ENCODE results near the gene MYEOV. TPM values are rescaled to one million over a fixed set of nuclear protein-coding genes. Genes with fewer than 3 reads are reported as not detected.

MYEOV gene
- polyA plus RNA-seq, 1 donor (not counting 4 experiments of a cell fraction or from before 2014, with no cell fraction given) = 1.4 TPM

DNA sequence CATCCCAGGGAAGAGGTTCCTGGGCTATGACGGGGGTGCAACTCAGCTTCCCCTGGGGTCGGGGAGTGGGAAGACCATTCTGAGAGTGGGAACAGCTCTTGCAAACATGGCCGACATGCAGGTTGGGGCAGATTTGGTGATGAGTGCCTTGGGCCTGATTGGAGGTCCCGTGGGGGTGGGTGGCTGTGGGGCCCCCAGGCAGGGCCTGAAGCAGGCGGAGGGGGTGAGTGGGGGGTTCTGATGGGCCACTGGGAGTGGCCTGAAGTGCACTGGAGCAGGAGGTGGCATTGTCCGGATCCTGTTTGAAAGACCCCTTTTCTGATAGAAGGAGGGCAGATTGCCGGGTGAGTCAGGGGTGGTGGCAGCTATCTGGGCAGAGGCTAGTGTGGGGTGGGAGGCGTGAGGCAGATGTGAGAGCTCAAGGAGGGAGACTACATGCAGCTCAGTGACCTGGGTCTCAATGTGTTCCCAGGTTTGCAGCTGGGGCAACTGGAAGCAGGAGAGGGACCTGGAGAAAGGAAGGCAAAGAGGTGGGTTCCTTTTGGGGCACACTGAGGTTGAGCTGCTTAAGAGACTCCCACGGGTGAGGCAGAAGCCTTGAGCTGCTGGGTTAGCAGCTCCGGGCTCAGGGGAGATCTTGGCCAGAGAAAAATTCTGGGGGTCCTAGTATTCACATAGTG lies 15.1 kb downstream of the MYEOV start:
- no peaks in the 10 kb centered on the region for H4K20me1 ChIP-seq (ENCODE audit: control insufficient read depth, extremely low read depth, insufficient read depth, low read length)
- no peak overlapping the region for H3K27ac ChIP-seq (ENCODE audit: control insufficient read depth, insufficient read depth, low read length)
- no peak for FAIRE-seq
- no peak overlapping the region for H3K4me3 ChIP-seq (ENCODE audit: control insufficient read depth in 2 of 3, extremely low read depth in 1 of 3, insufficient read depth in 2 of 3, low read depth in 1 of 3, low read length in 3 of 3)
- no peak for DNase-seq (ENCODE audit: low read depth, low spot score)
- no peak overlapping the region for H2AFZ ChIP-seq (ENCODE audit: control insufficient read depth, low read length)
- dilution Hi-C loops (cut with MboI; ENCODE audit: extremely low pct_ligation_motif_present, low sequenced_read_pairs) = no loop called here
- H3K4me2 ChIP-seq (ENCODE audit: control insufficient read depth, extremely low read depth, insufficient read depth, low read depth, low read length) = no peak overlapping the region
- no peak overlapping the region for H3K9ac ChIP-seq (ENCODE audit: control insufficient read depth, extremely low read depth, insufficient read depth, low read length)
- H3K9me3 ChIP-seq (ENCODE audit: control insufficient read depth, low read depth, low read length) = no peaks in the 10 kb centered on the region
- no peak for TF ChIP-seq CTCF (optimal IDR thresholded peaks at IDR 0.05 in 1 of 3, IDR thresholded peaks at IDR 0.05 in 1 of 3, conservative IDR thresholded peaks at IDR 0.05 in 1 of 3; ENCODE audit: extremely low read depth in 1 of 3, insufficient read depth in 2 of 3, low read length in 3 of 3)
- no peak for TF ChIP-seq EZH2 (IDR thresholded peaks at IDR 0.05; ENCODE audit: low read length)
- H3K79me2 ChIP-seq (ENCODE audit: control insufficient read depth, insufficient read depth, low read length) = no peaks in the 10 kb centered on the region
- no peaks in the 10 kb centered on the region for H3K9me1 ChIP-seq (ENCODE audit: control insufficient read depth, extremely low read depth, insufficient read depth, low read length)
- H3K4me1 ChIP-seq (ENCODE audit: control insufficient read depth, extremely low read depth, insufficient read depth, low read length) = no peaks in the 10 kb centered on the region
- no peaks in the 10 kb centered on the region for H3K36me3 ChIP-seq (ENCODE audit: control insufficient read depth in 2 of 2, extremely low read depth in 1 of 2, insufficient read depth in 2 of 2, low read length in 2 of 2)
- H3K27me3 ChIP-seq (ENCODE audit: control insufficient read depth, extremely low read depth, insufficient read depth, low read length) = peaks cover 6% of the 10 kb centered on the region

- H4K20me1 ChIP-seq (ENCODE audit: control insufficient read depth, extremely low read depth, insufficient read depth, low read length) = no peaks in the 10 kb centered on the region
- H3K36me3 ChIP-seq (ENCODE audit: control insufficient read depth in 2 of 2, extremely low read depth in 1 of 2, insufficient read depth in 2 of 2, low read length in 2 of 2) = no peaks in the 10 kb centered on the region
- FAIRE-seq (no peak), DNase-seq (ENCODE audit: low read depth, low spot score) (no peak)
- no peak overlapping the region for H3K4me3 ChIP-seq (ENCODE audit: control insufficient read depth in 2 of 3, extremely low read depth in 1 of 3, insufficient read depth in 2 of 3, low read depth in 1 of 3, low read length in 3 of 3)
- H3K79me2 ChIP-seq (ENCODE audit: control insufficient read depth, insufficient read depth, low read length) = no peaks in the 10 kb centered on the region
- no peaks in the 10 kb centered on the region for H3K9me1 ChIP-seq (ENCODE audit: control insufficient read depth, extremely low read depth, insufficient read depth, low read length)
- peaks cover 6% of the 10 kb centered on the region for H3K27me3 ChIP-seq (ENCODE audit: control insufficient read depth, extremely low read depth, insufficient read depth, low read length)
- H3K4me1 ChIP-seq (ENCODE audit: control insufficient read depth, extremely low read depth, insufficient read depth, low read length) = no peaks in the 10 kb centered on the region
- H3K27ac ChIP-seq (ENCODE audit: control insufficient read depth, insufficient read depth, low read length) = no peak overlapping the region
- TF ChIP-seq CTCF (optimal IDR thresholded peaks at IDR 0.05 in 1 of 3, IDR thresholded peaks at IDR 0.05 in 1 of 3, conservative IDR thresholded peaks at IDR 0.05 in 1 of 3; ENCODE audit: extremely low read depth in 1 of 3, insufficient read depth in 2 of 3, low read length in 3 of 3) = no peak
- H3K4me2 ChIP-seq (ENCODE audit: control insufficient read depth, extremely low read depth, insufficient read depth, low read depth, low read length) = no peak overlapping the region
- no peak overlapping the region for H3K9ac ChIP-seq (ENCODE audit: control insufficient read depth, extremely low read depth, insufficient read depth, low read length)
- H3K9me3 ChIP-seq (ENCODE audit: control insufficient read depth, low read depth, low read length) = no peaks in the 10 kb centered on the region
- dilution Hi-C loops (cut with MboI; ENCODE audit: extremely low pct_ligation_motif_present, low sequenced_read_pairs) = no loop called here
- H2AFZ ChIP-seq (ENCODE audit: control insufficient read depth, low read length) = no peak overlapping the region
Observed at GRCh38 chr11:69309631-69310280, 15.8 kb downstream of the MYEOV start.

All from keratinocyte (primary cell).